ENCODE data around the gene OR8K5. TPM values are rescaled to one million over a fixed set of nuclear protein-coding genes. Genes with fewer than 3 reads are reported as not detected.
A peak's percentile ranks its signal among the peaks of the same experiment; 100 is the strongest.

The OR8K5 gene
- total and polyA plus RNA-seq, 2 of the 13 experiments (the other 11 are each of a cell fraction or from before 2014, with no cell fraction given), result not detected

DNA sequence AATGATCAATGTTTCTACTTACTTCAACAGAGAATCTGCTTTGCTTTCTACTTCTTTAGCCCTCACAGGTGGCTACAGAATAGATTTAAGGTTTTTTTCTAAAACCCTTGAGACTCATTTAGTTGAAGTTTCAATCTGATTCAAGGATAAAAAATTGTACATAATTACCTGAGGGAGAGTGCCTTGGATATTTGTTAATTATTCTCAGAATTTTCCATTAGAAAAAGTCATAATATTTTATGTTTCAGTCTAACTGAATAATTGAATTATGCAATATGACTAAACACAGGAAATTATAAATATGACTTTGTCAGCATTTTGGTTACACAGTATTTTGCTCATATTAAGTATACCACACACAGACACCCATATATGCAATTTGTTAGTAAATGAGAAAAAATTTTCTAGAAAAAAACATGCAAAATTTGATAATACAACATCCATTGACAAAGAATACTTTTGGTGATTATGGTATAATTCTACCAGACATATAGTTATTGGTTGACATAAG is 19.9 kb downstream of the OR8K5 start, which contains the start of gene OR8J3:
Gene OR8J3 (minus strand): TSS at position 51 of the 511 bp plus-strand sequence. CDS start 2,483 bp downstream, outside the sequence.
- Histone ChIP-seq H3K4me2 (ENCODE audit: low read depth, low read length) (no peak within 1 kb of the TSS), H3K9ac (ENCODE audit: insufficient read depth, low read depth, low read length) (no peak within 1 kb of the TSS), H3K27me3 (ENCODE audit: control insufficient read depth in 1 of 2, insufficient read depth in 2 of 2, low read length in 2 of 2) (no peaks in the 10 kb centered on the region), H3K79me2 (ENCODE audit: insufficient read depth, low read length) (no peaks in the 10 kb centered on the region), H3K36me3 (replicated peaks in 1 of 2; ENCODE audit: control insufficient read depth in 1 of 2, insufficient read depth in 2 of 2, low read length in 2 of 2) (no peaks in the 10 kb centered on the region), H4K20me1 (ENCODE audit: insufficient read depth, low read length) (no peaks in the 10 kb centered on the region), H3K9me3 (ENCODE audit: low read length) (peaks cover 21% of the 10 kb centered on the region), H2AFZ (ENCODE audit: low read length) (no peak within 1 kb of the TSS), H3K4me1 (ENCODE audit: insufficient read depth, low read length) (no peaks in the 10 kb centered on the region), H3K27ac (ENCODE audit: extremely low read length, insufficient read depth, low read length) (no peak within 1 kb of the TSS), H3K4me3 (replicated peaks in 1 of 3; ENCODE audit: insufficient read depth in 1 of 3, low read depth in 2 of 3, low read length in 3 of 3) (no peak within 1 kb of the TSS)
- DNase-seq (ENCODE audit: low spot score) (no peak), FAIRE-seq (no peak), ATAC-seq (no peak)
- TF ChIP-seq MAFF (IDR thresholded peaks at IDR 0.05; ENCODE audit: low read depth, low read length) (peak; percentile 56; the same call in 1 of the 2 replicates), ZMYM4 (CRISPR knock-in tag; IDR thresholded peaks at IDR 0.05) (no peak), MAFK (conservative IDR thresholded peaks at IDR 0.05 in 1 of 2, IDR thresholded peaks at IDR 0.05 in 1 of 2; ENCODE audit: low read length in 2 of 2) (peak; percentile 53 to 80; a peak in 3 of 4 replicates)
- no TSS peak for BruUV-seq (replicated peaks)
- in situ Hi-C loops (cut with HindIII; ENCODE audit: extremely low pct_ligation_motif_present, low pct_unique_long_range_greater_than_20kb), result no loop called here
- CTCF ChIA-PET (ENCODE audit: low intra/inter-chr PET ratio, low total read pairs), result no interaction called here
- POLR2A ChIA-PET, result no interaction called here
- intact Hi-C loops (cut with micrococcal nuclease; ENCODE audit: unreplicated experiment), result loop anchor here (5.0 kb wide), 1 partner anchor 627 kb away; no protein-coding TSS in a partner anchor

GRCh38 chr11:56122073-56122472 is 38.0 kb downstream of the OR8K5 start, which contains the start of gene OR8H3:
TSS of gene OR8H3 (plus strand) at chr11:56122373. CDS start at chr11:56122373, 0 bp downstream.
- no peak for DNase-seq (ENCODE audit: low spot score)
- ChIA-PET CTCF (ENCODE audit: low intra/inter-chr PET ratio, low total read pairs) (no interaction called here), POLR2A (no interaction called here)
- in situ Hi-C loops (cut with HindIII; ENCODE audit: extremely low pct_ligation_motif_present, low pct_unique_long_range_greater_than_20kb), result no loop called here
- H3K79me2 ChIP-seq (ENCODE audit: insufficient read depth, low read length), result no peaks in the 10 kb centered on the region
- no peaks in the 10 kb centered on the region; the same call in 1 of the 2 replicates for H3K9me3 ChIP-seq (ENCODE audit: low read length)
- no peak within 1 kb of the TSS for H2AFZ ChIP-seq (ENCODE audit: low read length)
- no peak within 1 kb of the TSS for H3K4me3 ChIP-seq (replicated peaks in 1 of 3; ENCODE audit: insufficient read depth in 1 of 3, low read depth in 2 of 3, low read length in 3 of 3)
- H4K20me1 ChIP-seq (ENCODE audit: insufficient read depth, low read length), result no peaks in the 10 kb centered on the region
- H3K4me2 ChIP-seq (ENCODE audit: low read depth, low read length), result no peak within 1 kb of the TSS
- no peaks in the 10 kb centered on the region for H3K27me3 ChIP-seq (ENCODE audit: control insufficient read depth in 1 of 2, insufficient read depth in 2 of 2, low read length in 2 of 2)
- BruUV-seq (replicated peaks), result no TSS peak
- WGBS (ENCODE audit: low lambda C conversion rate), result 3% methylated on average over 6 of the region's 6 CpGs
- no peaks in the 10 kb centered on the region for H3K4me1 ChIP-seq (ENCODE audit: insufficient read depth, low read length)
- no peak within 1 kb of the TSS for H3K9ac ChIP-seq (ENCODE audit: insufficient read depth, low read depth, low read length)
- intact Hi-C loops (cut with micrococcal nuclease; ENCODE audit: unreplicated experiment), result no loop called here
- FAIRE-seq, result no peak
- no peak within 1 kb of the TSS for H3K27ac ChIP-seq (ENCODE audit: extremely low read length, insufficient read depth, low read length)
- H3K36me3 ChIP-seq (replicated peaks in 1 of 2; ENCODE audit: control insufficient read depth in 1 of 2, insufficient read depth in 2 of 2, low read length in 2 of 2), result no peaks in the 10 kb centered on the region
- no peak for ATAC-seq
- TF ChIP-seq, protein P1, sequence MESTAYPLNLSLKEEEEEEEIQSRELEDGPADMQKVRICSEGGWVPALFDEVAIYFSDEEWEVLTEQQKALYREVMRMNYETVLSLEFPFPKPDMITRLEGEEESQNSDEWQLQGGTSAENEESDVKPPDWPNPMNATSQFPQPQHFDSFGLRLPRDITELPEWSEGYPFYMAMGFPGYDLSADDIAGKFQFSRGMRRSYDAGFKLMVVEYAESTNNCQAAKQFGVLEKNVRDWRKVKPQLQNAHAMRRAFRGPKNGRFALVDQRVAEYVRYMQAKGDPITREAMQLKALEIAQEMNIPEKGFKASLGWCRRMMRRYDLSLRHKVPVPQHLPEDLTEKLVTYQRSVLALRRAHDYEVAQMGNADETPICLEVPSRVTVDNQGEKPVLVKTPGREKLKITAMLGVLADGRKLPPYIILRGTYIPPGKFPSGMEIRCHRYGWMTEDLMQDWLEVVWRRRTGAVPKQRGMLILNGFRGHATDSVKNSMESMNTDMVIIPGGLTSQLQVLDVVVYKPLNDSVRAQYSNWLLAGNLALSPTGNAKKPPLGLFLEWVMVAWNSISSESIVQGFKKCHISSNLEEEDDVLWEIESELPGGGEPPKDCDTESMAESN (CRISPR knock-in tag; conservative IDR thresholded peaks at IDR 0.05), result no peak
- TF ChIP-seq U2AF2 (IDR thresholded peaks at IDR 0.05; ENCODE audit: low read depth, low read length) (no peak), GZF1 (CRISPR knock-in tag; IDR thresholded peaks at IDR 0.05) (no peak), FOXK1 (CRISPR knock-in tag; IDR thresholded peaks at IDR 0.05; ENCODE audit: borderline replicate concordance, low read depth) (no peak), CCAR2 (optimal IDR thresholded peaks at IDR 0.05; ENCODE audit: low read depth, low read length) (no peak), ZNF878 (CRISPR knock-in tag; IDR thresholded peaks at IDR 0.05) (no peak), ZNF496 (CRISPR knock-in tag; IDR thresholded peaks at IDR 0.05; ENCODE audit: insufficient replicate concordance) (no peak), RARG (CRISPR knock-in tag; IDR thresholded peaks at IDR 0.05; ENCODE audit: low read depth) (no peak), NFE2 (CRISPR knock-in tag; IDR thresholded peaks at IDR 0.05) (no peak), ZFP36L2 (CRISPR knock-in tag; IDR thresholded peaks at IDR 0.05) (no peak)
- TF ChIP-seq, protein P2, sequence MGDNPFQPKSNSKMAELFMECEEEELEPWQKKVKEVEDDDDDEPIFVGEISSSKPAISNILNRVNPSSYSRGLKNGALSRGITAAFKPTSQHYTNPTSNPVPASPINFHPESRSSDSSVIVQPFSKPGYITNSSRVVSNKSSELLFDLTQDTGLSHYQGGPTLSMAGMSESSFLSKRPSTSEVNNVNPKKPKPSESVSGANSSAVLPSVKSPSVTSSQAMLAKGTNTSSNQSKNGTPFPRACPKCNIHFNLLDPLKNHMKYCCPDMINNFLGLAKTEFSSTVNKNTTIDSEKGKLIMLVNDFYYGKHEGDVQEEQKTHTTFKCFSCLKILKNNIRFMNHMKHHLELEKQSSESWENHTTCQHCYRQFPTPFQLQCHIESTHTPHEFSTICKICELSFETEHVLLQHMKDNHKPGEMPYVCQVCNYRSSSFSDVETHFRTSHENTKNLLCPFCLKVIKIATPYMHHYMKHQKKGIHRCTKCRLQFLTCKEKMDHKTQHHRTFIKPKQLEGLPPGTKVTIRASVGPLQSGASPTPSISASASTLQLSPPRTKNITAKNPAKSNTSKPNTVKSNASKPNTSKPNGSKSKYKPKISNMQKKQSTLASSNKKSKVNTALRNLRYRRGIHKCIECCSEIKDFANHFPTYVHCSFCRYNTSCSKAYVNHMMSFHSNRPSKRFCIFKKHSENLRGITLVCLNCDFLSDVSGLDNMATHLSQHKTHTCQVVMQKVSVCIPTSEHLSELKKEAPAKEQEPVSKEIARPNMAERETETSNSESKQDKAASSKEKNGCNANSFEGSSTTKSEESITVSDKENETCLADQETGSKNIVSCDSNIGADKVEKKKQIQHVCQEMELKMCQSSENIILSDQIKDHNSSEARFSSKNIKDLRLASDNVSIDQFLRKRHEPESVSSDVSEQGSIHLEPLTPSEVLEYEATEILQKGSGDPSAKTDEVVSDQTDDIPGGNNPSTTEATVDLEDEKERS (CRISPR knock-in tag; IDR thresholded peaks at IDR 0.05), result no peak
